SU-DHL-6 (cell line): ENCODE data around the gene RNF126.

Experiments
- CTCF ChIP-seq: fragments of 200-600 bp; sonication (generic); IDR thresholded peaks from one replicate; pipeline ENCODE4 v1.5.1; 2017; ENCODE audit warnings: antibody characterized with exemption, mild to moderate bottlenecking, low read length, moderate library complexity; ENCODE audit not compliant: insufficient read depth, poor library complexity, severe bottlenecking
- EZH2phosphoT487 ChIP-seq: fragments of 200-600 bp; sonication (generic), shearing (Covaris generic); conservative IDR thresholded peaks from 2 replicates; pipeline ENCODE4 v1.6.1; 2018; ENCODE audit warnings: mild to moderate bottlenecking, antibody characterized with exemption, low read length, moderate library complexity, mixed read lengths

- TF ChIP-seq CTCF (no peak), EZH2phosphoT487 (no peak)
These were observed 43.6 kb downstream of the RNF126 start for GRCh38 chr19:619286-620002.
